ENCODE data around the gene FECH. TPM values are rescaled to one million over a fixed set of nuclear protein-coding genes. Genes with fewer than 3 reads are reported as not detected.
A peak's percentile ranks its signal among the peaks of the same experiment; 100 is the strongest.
"Not testable (repeated sequence)": the region's sequence is repeated elsewhere in the genome, so short reads cannot be mapped to it uniquely, and the experiment has no call there.

Gene FECH
- total and polyA plus RNA-seq, 2 donors, result 24.6 to 28.7 TPM

DNA sequence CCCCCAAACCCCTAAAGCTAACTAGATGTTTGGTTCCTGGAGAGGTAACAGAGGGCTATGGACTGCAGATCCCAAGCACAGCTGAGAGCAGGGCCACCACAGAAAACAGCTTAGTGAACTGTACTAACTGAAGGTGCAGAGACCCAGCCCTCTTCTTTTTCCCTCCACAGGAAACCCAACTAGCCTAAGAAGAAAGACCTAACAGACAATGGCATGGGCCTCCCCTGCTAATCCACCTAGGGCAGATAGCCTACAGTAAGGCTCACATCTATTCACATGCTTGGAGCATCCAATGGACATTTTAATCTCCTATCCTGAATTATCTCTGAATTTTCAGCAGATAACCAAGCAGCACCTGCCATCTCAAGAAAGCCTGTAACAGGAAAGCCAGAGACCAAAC is 8.8 kb upstream of the FECH start:
- Histone ChIP-seq H3K4me1 (ENCODE audit: insufficient read depth) (no peaks in the 10 kb centered on the region), H3K4me3 (ENCODE audit: low read depth, low read length) (no peak overlapping the region), H3K36me3 (ENCODE audit: insufficient read depth) (no peaks in the 10 kb centered on the region), H3K27ac (ENCODE audit: low read depth) (no peak overlapping the region)
- no peak for DNase-seq (ENCODE audit: extremely low spot score)

DNA sequence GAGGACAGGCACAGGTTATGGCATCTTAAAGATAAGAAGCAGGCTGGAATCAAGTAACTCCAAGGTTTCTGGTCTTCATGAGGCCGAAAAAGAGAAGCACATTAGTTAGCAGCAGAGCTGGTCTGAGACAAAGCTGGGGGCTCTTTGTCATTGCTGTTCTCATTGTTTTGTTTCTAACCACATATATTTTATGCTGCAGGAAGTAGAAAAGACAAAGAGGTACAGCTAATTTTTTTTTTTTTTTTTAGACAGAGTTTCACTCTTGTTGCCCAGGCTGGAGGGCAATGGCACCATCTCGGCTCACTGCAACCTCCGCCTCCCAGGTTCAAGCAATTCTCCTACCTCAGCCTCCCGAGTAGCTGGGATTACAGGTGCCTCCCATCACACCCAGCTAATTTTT is 6.2 kb upstream of the FECH start:
- H3K4me1 ChIP-seq (ENCODE audit: insufficient read depth); DNase-seq (ENCODE audit: extremely low spot score); H3K36me3 ChIP-seq (ENCODE audit: insufficient read depth); H3K4me3 ChIP-seq (ENCODE audit: low read depth, low read length); H3K27ac ChIP-seq (ENCODE audit: low read depth): not testable (repeated sequence)
- WGBS, result 85% methylated on average over 4 of the region's 4 CpGs

DNA sequence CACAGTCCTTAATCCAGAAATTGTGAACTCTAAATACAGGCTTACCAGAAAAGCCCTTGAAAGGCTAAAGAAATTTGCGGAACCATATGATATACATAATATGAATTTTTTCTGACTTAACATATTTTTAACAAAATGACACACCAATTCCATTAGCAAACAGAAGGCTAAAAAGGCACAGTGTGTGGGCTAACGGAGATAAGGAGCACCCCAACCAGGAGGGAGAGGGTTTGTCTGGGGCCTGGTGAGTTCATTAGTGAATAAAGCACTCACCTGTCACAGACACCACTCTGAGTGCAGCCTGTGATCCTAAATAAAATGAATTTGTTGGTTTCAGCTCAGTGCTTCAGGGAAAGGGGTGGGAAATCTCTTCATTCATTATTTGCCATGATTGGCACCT is 2.7 kb upstream of the FECH start:
- no peaks in the 10 kb centered on the region for H3K4me1 ChIP-seq (ENCODE audit: insufficient read depth)
- no peak overlapping the region for H3K4me3 ChIP-seq (ENCODE audit: low read depth, low read length)
- no peak overlapping the region for H3K27ac ChIP-seq (ENCODE audit: low read depth)
- DNase-seq (ENCODE audit: extremely low spot score), result no peak
- H3K36me3 ChIP-seq (ENCODE audit: insufficient read depth), result no peaks in the 10 kb centered on the region
- WGBS, result 72% methylated on average over 2 of the region's 2 CpGs

DNA sequence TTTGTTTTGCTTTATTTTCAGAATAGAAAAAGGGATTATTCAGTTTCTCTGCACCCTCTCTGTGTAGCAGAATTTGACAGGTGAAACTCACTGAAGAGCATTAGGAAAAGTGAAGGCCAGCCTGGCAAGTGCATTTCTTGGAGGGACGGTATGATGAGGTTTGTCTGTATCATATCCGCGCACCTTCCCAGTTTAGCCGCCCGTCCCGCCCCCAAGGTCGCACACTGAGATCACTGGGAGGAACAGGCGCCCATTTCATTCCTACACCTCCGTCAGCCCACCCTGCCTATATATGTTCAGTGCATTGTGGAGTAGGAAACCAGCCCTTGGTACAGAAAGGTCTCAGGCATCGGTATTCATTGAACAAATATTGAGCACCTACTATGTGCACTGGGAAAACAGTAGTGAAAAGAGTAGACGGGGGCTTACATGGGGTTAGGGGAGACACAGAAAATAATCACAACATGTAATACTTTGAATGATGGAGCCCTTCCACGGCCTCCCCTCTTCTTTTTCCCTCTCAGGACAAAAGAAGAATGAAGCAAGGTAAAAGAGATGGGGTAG is 678 bp upstream of the FECH start:
- Histone ChIP-seq H3K4me1 (ENCODE audit: insufficient read depth) (no peaks in the 10 kb centered on the region), H3K27ac (ENCODE audit: low read depth) (peak overlapping the region; percentile 79), H3K36me3 (ENCODE audit: insufficient read depth) (no peaks in the 10 kb centered on the region), H3K4me3 (ENCODE audit: low read depth, low read length) (peak overlapping the region; percentile 76)
- 81% methylated on average over 12 of the region's 12 CpGs for WGBS
- DNase-seq (ENCODE audit: extremely low spot score), result no peak

DNA sequence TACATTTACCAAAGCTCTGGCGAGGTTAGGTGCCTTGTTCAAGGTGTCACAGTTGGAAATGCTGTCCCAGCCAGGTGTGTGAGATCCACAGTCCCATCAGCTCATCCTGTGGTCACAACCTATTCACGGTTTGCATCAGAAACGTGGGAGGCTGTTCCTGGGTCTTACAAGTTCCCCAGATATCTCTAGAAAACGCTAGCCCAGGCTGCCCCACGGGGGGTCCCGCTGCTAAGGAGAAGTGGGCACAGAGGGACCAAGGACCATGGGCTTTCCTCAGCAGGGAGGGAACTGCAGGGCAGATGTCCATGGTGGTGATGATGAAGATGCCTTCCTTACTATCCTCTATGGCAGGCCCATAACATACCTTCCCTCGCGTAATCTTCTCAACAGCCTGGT is 649 bp downstream of the FECH start:
- no peaks in the 10 kb centered on the region for H3K4me1 ChIP-seq (ENCODE audit: insufficient read depth)
- DNase-seq (ENCODE audit: extremely low spot score), result no peak
- 18% methylated on average over 8 of the region's 8 CpGs for whole genome bisulfite sequencing
- H3K4me3 ChIP-seq (ENCODE audit: low read depth, low read length), result peak overlapping the region; percentile 76
- peak overlapping the region; percentile 79 for H3K27ac ChIP-seq (ENCODE audit: low read depth)
- no peaks in the 10 kb centered on the region for H3K36me3 ChIP-seq (ENCODE audit: insufficient read depth)

DNA sequence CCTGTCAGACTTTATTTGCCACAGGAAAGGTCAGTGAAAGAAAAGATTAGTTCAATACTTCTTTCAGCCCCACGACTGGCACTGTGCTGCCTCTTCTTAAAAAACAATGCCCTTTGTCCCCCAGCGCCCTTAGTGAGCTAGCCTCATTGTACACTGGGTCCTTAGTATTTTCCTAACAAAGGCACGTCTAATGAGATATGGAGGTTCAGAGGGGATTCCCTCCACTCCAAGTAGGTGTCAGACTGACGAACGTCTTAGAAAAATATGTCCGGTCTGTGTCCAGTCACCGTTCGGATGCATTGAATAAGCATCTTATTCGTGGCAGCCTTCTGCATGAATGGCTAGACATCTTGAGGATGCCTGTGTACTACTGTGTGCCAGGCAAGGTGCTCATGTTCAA is 1.1 kb downstream of the FECH start:
- no peak overlapping the region for H3K27ac ChIP-seq (ENCODE audit: low read depth)
- H3K4me3 ChIP-seq (ENCODE audit: low read depth, low read length), result no peak overlapping the region
- 68% methylated on average over 9 of the region's 9 CpGs for WGBS
- H3K36me3 ChIP-seq (ENCODE audit: insufficient read depth), result no peaks in the 10 kb centered on the region
- no peak for DNase-seq (ENCODE audit: extremely low spot score)
- H3K4me1 ChIP-seq (ENCODE audit: insufficient read depth), result no peaks in the 10 kb centered on the region

DNA sequence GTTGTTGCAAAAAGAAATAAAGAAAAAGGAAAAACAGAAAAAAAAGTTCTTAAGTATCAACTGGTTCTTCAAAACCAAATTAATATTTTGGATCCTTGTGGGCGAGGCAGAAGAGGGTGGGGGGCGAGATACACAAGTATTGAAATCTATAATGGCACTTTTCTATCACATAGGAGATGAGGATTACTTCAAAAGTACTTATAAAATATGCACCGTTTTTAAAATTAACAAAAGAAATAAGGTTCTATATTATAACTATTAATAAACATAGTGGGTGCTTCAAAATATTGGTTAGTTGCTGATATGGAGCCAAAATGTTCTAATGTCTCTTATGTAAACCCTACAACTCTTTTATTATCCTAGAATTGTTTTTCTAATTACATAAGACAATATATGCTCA is 2.1 kb downstream of the FECH start:
- Histone ChIP-seq H3K36me3 (ENCODE audit: insufficient read depth) (no peaks in the 10 kb centered on the region), H3K4me3 (ENCODE audit: low read depth, low read length) (no peak overlapping the region), H3K4me1 (ENCODE audit: insufficient read depth) (no peaks in the 10 kb centered on the region), H3K27ac (ENCODE audit: low read depth) (no peak overlapping the region)
- DNase-seq (ENCODE audit: extremely low spot score), result no peak
- 96% methylated on average over 3 of the region's 3 CpGs for WGBS

DNA sequence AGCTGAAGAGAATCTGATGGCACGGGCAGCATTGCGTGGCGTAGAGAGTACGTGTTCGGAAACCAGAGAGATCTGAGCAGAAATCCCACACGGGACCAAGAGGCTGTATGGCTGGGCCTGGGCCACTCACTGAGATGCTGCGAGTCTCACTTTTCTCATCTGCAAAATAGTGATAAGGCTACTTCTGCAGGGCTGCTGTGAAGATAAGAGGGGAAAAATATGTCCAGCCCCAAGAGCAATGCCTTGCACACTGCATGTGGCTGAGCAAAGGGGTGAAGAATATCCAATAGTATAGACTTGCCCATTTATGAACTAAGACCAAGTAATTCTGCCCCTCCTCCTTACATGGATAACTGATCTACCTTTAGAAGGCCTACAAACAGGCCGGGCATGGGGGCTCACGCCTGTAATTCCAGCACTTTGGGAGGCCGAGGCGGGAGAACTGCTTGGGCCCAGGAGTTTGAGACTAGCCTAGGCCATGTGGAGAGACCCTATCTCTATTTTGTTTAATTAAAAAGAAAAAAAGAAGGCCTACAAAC is 3.1 kb downstream of the FECH start:
- Histone ChIP-seq H3K4me1 (ENCODE audit: insufficient read depth) (no peaks in the 10 kb centered on the region), H3K27ac (ENCODE audit: low read depth) (no peak overlapping the region), H3K4me3 (ENCODE audit: low read depth, low read length) (no peak overlapping the region), H3K36me3 (ENCODE audit: insufficient read depth) (no peaks in the 10 kb centered on the region)
- DNase-seq (ENCODE audit: extremely low spot score), result no peak
- 92% methylated on average over 11 of the region's 11 CpGs for WGBS

DNA sequence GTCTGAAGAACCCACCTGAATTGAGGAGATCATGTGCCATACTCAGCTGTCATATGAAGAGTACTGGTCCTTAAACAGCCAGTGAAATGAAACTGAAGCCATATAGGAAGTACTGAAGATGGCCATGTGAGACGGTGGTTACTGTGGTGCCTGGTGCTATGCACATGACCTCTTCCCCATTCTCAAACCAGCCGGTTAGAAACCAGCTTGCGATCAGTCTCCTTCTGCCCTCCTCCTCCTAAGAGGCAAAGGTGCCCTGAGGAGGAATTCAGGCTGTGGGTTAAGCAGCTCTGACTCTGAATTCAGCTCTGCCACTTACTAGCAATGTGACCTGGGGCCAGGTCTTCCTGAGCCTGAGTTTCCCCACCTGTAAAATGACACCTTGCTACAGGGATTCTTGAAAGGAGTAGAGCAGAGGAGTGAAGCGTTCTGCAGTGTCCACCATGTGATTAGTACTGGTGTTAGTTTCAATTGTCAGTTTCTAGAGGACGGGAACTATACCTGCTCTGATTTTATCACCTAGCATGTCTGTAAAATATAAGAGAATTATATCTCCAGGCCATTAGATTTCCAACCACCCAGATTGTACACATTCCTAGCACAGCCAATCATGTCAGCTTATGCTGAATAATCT is 5.1 kb downstream of the FECH start:
- WGBS, result 75% methylated on average over 5 of the region's 5 CpGs
- no peak overlapping the region for H3K4me3 ChIP-seq (ENCODE audit: low read depth, low read length)
- DNase-seq (ENCODE audit: extremely low spot score), result no peak
- no peak overlapping the region for H3K27ac ChIP-seq (ENCODE audit: low read depth)
- H3K36me3 ChIP-seq (ENCODE audit: insufficient read depth), result no peaks in the 10 kb centered on the region
- no peaks in the 10 kb centered on the region for H3K4me1 ChIP-seq (ENCODE audit: insufficient read depth)

DNA sequence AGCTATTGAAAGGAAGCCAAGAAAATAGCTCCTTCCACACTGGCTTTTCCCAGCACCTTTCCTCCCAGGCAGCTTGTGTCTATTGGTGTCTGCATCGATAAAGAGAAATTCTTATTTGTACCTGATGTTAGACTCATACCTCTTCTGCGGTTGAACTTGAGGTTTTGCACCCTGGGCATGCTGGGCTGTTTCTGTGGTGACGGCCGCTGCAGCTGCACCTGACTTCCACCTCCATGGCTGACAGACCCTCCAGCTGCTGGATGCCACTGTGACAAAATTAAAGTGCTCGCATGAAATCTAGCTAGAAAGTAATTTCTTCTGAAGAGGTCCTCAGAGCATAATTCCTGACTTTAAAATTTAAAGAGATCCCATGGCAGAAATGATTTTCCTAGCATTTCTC is 6.6 kb downstream of the FECH start:
- H3K27ac ChIP-seq (ENCODE audit: low read depth), result no peak overlapping the region
- 94% methylated on average over 5 of the region's 5 CpGs for WGBS
- DNase-seq (ENCODE audit: extremely low spot score), result no peak
- H3K36me3 ChIP-seq (ENCODE audit: insufficient read depth), result peaks cover 2% of the 10 kb centered on the region
- no peaks in the 10 kb centered on the region for H3K4me1 ChIP-seq (ENCODE audit: insufficient read depth)
- H3K4me3 ChIP-seq (ENCODE audit: low read depth, low read length), result no peak overlapping the region

DNA sequence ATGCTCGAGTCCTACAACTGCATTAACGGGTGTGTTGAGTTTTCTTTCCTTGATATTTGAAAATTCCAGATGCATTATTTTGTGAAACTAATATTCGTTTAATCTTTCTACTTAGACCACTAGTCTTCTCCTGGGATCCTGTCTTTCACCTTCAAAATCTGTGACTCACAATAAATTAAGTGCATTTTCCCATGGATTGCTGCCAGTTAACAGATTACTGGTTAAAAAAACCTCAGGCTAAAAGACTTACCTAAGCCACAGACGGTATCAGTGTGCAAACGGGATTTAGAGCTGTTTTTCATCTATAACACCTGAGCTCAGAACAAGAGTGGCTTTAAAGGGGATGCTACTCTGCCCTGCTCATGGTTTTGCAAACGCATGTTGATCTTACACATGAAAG is 10.2 kb downstream of the FECH start:
- Histone ChIP-seq H3K4me1 (ENCODE audit: insufficient read depth) (no peaks in the 10 kb centered on the region), H3K36me3 (ENCODE audit: insufficient read depth) (peaks cover 4% of the 10 kb centered on the region), H3K4me3 (ENCODE audit: low read depth, low read length) (no peak overlapping the region), H3K27ac (ENCODE audit: low read depth) (no peak overlapping the region)
- no peak for DNase-seq (ENCODE audit: extremely low spot score)
- 81% methylated on average over 6 of the region's 6 CpGs for WGBS

DNA sequence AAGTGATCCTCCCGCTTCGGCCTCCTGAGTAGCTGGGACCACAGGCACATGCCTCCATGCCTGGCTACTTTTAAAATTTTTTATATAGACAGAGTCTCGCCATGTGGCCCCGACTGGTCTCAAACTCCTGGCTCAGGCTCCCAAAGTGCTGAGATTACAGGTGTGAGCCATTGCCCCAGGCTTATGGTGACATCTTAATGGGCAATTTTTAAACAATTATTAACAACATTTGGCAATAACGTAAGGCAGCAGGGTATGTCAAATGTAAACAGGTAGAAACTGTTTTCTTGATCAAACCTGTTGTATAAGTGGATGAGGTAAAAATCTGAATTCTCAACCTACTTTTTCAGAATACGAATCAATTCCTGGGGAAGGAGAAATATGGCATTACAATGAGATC is 11.0 kb downstream of the FECH start:
- WGBS, result 76% methylated on average over 6 of the region's 6 CpGs
- H3K4me3 ChIP-seq (ENCODE audit: low read depth, low read length), result no peak overlapping the region
- no peak overlapping the region for H3K27ac ChIP-seq (ENCODE audit: low read depth)
- peaks cover 4% of the 10 kb centered on the region for H3K36me3 ChIP-seq (ENCODE audit: insufficient read depth)
- no peaks in the 10 kb centered on the region for H3K4me1 ChIP-seq (ENCODE audit: insufficient read depth)
- DNase-seq (ENCODE audit: extremely low spot score), result no peak

DNA sequence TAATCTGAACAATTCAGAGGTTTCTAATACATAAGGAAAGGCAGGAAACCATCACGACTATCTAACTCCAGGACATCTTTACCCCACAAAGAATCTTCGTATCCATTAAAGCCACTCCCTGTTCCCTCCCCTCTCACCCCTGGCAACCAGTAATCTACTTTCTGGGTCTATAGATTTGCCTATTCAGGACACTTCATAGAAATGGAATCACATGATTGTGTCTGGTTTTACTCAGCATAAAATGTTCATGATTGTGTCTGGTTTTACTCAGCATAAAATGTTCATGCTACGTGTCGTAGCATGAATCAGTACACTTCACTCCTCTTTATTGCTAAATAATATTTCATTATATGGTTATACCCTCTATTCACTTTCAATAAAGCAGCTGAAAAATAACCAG is 11.6 kb downstream of the FECH start:
- Histone ChIP-seq H3K4me3 (ENCODE audit: low read depth, low read length) (no peak overlapping the region), H3K36me3 (ENCODE audit: insufficient read depth) (peaks cover 4% of the 10 kb centered on the region), H3K4me1 (ENCODE audit: insufficient read depth) (no peaks in the 10 kb centered on the region), H3K27ac (ENCODE audit: low read depth) (no peak overlapping the region)
- 79% methylated on average over 4 of the region's 4 CpGs for WGBS
- DNase-seq (ENCODE audit: extremely low spot score), result no peak

DNA sequence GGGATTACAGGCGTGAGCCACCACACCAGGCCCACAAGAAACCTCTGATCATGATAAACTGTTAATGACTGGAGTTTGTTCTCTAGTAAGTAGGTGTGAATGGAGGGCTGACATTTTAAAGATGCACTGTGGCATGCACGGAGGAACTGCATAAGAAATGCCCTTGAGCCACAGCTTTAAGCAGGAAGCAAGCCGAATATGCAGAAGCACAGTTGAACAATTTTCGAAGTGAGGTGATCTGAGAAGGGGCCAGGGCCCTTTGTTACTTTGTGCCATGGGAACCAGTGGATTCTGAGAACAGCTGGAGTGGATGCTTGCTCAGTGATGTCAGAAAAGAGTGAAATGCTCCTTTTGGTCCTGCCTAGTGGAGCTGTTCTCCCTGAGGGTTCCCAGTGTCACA is 16.3 kb downstream of the FECH start:
- Histone ChIP-seq H3K4me1 (ENCODE audit: insufficient read depth) (no peaks in the 10 kb centered on the region), H3K36me3 (ENCODE audit: insufficient read depth) (peaks cover 3% of the 10 kb centered on the region), H3K4me3 (ENCODE audit: low read depth, low read length) (no peak overlapping the region), H3K27ac (ENCODE audit: low read depth) (no peak overlapping the region)
- no peak for DNase-seq (ENCODE audit: extremely low spot score)
- 93% methylated on average over 4 of the region's 4 CpGs for WGBS
